Neutrophil (primary cell): ENCODE data around the gene SOCS2.

ENCODE experiments used
- H3K27ac ChIP-seq: fragments of 200-600 bp; sonication (generic); 2 replicates; pipeline ENCODE4 v1.5.1; 2016; ENCODE audit warnings: mild to moderate bottlenecking, moderate library complexity
- H3K27me3 ChIP-seq: fragments of 200-600 bp; sonication (generic); 2 replicates; pipeline ENCODE4 v1.6.0; 2016; ENCODE audit warnings: mild to moderate bottlenecking
- H3K36me3 ChIP-seq: fragments of 200-600 bp; sonication (generic); 2 replicates; pipeline ENCODE4 v1.5.1; 2017
- H3K4me1 ChIP-seq, 2 experiments: fragments of 200-600 bp in 1 of 2; sonication (generic) in 1 of 2; 1 replicate in 1 of 2; 2 replicates in 1 of 2; pipeline versions ENCODE4 v1.5.1 to v1.6.1; 2013 to 2016; ENCODE audit warnings: low read depth in 1 of 2, low read length in 1 of 2, mild to moderate bottlenecking in 1 of 2, moderate library complexity in 1 of 2; ENCODE audit not compliant: control insufficient read depth in 1 of 2, insufficient read depth in 1 of 2
- H3K4me3 ChIP-seq, 2 experiments: fragments of 200-600 bp in 1 of 2; sonication (generic) in 1 of 2; 1 replicate in 1 of 2; 2 replicates in 1 of 2; pipeline ENCODE4 v1.5.1; 2013 to 2016; ENCODE audit warnings: low read depth in 1 of 2, low read length in 1 of 2, mild to moderate bottlenecking in 1 of 2, moderate library complexity in 1 of 2
- H3K9me3 ChIP-seq: fragments of 200-600 bp; sonication (generic); 2 replicates; pipeline ENCODE4 v1.5.1; 2016
- TF ChIP-seq, protein P1 (sequence below): fragments of 200-600 bp; sonication (generic); IDR thresholded peaks from 2 replicates; pipeline ENCODE4 v1.5.1; 2016; ENCODE audit warnings: antibody characterized with exemption

SOCS2 gene

DNA sequence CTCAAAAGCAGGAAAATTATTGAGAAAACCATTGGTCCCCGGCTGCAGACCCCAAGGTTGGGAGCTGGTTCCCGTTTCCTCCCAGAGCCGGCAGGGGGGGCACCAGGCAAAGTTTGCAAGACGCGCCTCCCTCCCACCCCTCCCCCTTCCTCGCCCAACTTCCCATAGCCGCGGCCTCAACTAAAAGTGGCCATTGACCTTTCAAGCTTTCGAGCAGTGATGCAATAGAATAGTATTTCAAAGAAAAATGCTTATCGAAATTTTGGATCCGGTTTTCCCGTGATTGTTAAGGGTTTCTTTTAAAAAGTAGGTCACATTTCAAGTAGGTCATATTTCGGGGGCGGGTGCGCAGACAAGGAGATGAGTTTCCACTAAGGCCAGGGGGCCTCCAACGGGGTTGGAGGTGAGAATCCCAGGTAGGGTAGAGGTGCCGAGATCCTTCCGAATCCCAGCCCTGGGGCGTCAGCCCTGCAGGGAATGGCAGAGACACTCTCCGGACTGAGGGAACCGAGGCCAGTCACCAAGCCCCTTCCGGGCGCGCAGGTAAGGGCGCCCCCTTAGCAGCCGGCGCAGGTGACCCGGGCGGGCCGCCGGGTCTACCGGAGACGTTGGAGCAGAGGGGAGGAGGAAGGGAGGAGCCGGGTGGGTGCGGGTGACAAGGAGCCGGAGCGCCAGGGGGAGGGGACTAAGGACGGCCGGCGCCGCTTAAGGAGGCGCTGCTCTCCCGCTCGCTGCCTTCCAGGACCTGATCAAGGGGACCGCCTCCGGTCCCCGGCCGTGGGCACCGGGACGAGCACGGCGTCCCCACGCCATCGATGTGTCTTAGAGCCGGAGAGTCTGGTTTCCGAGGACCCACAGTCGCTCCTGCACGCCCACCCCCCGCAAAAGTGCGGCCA lies 2.6 kb upstream of the SOCS2 start:
- peaks cover 100% of the 10 kb centered on the region for H3K27me3 ChIP-seq
- H3K4me1 ChIP-seq, result peaks cover 34 to 40% of the 10 kb centered on the region in 2 experiments
- H3K36me3 ChIP-seq, result no peaks in the 10 kb centered on the region
- H3K27ac ChIP-seq, result no peak overlapping the region
- peak overlapping the region; percentile 43 to 67 for H3K4me3 ChIP-seq
- TF ChIP-seq, protein P1, sequence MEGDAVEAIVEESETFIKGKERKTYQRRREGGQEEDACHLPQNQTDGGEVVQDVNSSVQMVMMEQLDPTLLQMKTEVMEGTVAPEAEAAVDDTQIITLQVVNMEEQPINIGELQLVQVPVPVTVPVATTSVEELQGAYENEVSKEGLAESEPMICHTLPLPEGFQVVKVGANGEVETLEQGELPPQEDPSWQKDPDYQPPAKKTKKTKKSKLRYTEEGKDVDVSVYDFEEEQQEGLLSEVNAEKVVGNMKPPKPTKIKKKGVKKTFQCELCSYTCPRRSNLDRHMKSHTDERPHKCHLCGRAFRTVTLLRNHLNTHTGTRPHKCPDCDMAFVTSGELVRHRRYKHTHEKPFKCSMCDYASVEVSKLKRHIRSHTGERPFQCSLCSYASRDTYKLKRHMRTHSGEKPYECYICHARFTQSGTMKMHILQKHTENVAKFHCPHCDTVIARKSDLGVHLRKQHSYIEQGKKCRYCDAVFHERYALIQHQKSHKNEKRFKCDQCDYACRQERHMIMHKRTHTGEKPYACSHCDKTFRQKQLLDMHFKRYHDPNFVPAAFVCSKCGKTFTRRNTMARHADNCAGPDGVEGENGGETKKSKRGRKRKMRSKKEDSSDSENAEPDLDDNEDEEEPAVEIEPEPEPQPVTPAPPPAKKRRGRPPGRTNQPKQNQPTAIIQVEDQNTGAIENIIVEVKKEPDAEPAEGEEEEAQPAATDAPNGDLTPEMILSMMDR, result no peak
- no peaks in the 10 kb centered on the region for H3K9me3 ChIP-seq

DNA sequence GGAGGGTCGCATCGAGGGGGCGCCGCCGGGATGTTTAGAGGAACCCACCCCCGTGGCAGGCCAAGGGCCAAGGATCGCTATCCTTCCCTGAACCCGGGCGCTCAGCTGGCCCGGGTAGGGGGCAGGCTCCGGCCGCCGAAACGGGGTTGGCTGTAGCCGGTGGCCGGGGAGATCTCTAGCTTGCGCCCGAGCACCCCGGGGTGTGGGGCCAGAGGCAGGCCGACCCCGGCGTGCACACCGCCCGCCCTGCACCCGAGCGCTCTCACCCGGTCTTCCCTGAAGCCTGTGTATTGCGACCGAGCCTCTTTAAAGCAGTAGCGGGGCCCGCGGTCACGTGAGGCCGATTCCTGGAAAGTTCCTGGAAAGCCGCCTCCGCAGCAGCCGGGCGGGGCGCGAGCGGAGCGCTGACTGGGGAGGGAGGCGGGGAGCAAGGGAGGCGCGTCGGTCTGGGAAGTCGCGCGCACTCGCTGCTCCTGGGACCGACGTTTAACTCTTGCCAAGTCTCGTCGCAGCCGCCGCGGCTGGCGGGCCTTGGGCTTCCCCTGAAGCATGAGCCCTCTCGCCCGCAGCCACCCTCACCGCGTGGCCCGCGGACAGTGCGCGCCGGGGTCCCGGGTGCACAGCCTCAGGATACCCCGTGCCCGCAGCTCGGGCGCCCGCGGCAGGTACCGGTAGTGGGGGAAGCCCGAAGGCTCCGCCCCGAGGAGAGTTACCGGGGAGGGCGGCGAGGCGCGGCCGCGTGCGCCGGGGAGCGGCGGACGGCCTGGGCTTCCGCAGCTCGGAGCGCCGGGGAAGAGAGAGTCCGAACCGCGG lies 1.7 kb upstream of the SOCS2 start:
- no peak overlapping the region for H3K27ac ChIP-seq
- TF ChIP-seq, protein P1, result no peak
- no peaks in the 10 kb centered on the region for H3K36me3 ChIP-seq
- peaks cover 34 to 40% of the 10 kb centered on the region in 2 experiments for H3K4me1 ChIP-seq
- H3K4me3 ChIP-seq, result peak overlapping the region; percentile 43 to 67
- H3K27me3 ChIP-seq, result peaks cover 100% of the 10 kb centered on the region
- no peaks in the 10 kb centered on the region for H3K9me3 ChIP-seq

DNA sequence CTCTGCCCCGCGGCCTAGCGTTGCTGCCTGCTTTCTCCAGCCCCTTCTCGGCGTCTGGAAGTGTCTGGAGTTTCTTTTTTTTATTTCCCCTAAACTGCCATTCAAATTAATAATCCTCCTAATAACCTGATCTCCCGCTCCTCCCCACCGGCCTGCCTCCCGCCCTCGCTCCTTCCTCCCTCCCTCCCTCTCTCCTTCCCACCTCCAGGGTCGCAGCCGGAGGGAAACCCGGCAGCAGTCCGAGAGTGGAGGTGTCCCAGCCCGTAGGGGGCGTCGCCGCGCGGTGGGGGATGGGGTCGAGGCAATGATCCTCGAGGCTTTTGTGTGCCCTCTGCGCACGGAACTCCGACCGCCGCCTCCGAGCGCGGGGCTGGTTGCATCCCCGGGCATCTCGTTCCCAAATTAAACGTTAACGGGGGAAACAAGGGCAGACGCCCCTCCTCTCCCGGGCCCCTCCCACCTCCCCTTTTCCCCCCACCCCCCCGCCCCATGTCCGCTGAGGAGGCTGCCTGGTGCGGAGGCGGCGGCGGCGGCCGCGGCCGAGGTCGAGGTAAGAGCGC lies 1.0 kb upstream of the SOCS2 start:
- H3K27ac ChIP-seq, result no peak overlapping the region
- peaks cover 34 to 40% of the 10 kb centered on the region in 2 experiments for H3K4me1 ChIP-seq
- TF ChIP-seq, protein P1, result no peak
- no peaks in the 10 kb centered on the region for H3K36me3 ChIP-seq
- H3K9me3 ChIP-seq, result no peaks in the 10 kb centered on the region
- H3K4me3 ChIP-seq, result peak overlapping the region; percentile 43 to 67
- H3K27me3 ChIP-seq, result peaks cover 100% of the 10 kb centered on the region

DNA sequence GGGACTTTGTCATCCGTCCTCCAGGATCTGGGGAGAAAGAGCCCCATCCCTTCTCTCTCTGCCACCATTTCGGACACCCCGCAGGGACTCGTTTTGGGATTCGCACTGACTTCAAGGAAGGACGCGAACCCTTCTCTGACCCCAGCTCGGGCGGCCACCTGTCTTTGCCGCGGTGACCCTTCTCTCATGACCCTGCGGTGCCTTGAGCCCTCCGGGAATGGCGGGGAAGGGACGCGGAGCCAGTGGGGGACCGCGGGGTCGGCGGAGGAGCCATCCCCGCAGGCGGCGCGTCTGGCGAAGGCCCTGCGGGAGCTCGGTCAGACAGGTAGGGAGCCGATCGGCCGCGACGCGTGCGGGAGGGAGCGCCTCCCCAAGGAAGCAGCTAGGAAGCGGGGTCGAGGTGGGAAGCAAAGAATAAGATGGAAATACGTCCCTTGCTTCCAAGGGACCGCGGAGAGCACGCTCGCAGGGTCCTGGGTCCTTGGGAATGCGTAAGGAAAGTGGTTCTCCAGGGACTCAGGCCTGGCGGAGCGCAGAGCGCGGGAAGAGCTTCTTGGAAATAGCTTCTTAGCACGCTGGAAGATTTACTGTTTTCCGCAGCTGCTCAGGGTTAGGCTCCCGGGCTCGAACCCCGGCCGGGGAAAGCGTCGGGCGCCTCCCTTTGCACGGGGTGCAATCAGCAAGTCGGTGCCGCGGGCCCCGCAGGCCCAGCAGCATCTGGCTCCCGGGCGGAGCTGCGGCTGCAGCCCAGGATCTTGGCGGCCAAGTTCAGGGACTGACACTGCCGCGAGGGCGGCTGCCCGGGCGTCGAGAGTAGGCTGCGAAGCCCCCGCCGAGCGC lies 457 bp downstream of the SOCS2 start:
- TF ChIP-seq, protein P1, result no peak
- Histone ChIP-seq H3K9me3 (no peaks in the 10 kb centered on the region), H3K4me1 (peaks cover 34 to 40% of the 10 kb centered on the region in 2 experiments), H3K27ac (no peak overlapping the region), H3K27me3 (peaks cover 100% of the 10 kb centered on the region), H3K36me3 (no peaks in the 10 kb centered on the region), H3K4me3 (no peak overlapping the region)
